Suppressor macrophage treated with lipopolysaccharide for 4 hours (primary cell): ENCODE data around the gene C1QTNF8.

Source experiments
- DNase-seq: peaks from one replicate; pipeline ENCODE4 v3.0.0-alpha.2; 2020

C1QTNF8 gene

DNA sequence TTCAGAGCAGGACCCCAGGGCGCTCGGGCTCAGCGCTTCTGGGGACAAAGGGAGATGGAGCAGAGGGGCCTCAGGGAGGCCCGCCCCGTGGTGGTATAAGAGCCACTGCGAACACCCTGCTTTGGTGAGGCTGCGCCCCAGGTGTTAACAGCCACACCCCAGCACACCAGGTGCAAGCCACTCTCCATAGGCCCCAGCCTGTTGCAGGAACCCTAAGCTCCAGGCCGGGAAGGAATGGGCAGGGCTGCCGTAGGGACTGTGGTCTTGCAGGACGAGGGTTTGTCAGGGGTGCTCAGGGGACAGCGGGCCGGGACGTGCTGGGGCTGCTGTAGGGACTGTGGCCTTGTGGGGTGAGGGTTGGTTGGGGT is 40.5 kb downstream of the C1QTNF8 start:
- DNase-seq: no peak

GRCh38 chr16:1054660-1055556 is 41.1 kb downstream of the C1QTNF8 start:
- DNase-seq: peak; percentile 60

GRCh38 chr16:1053700-1054368 is 42.2 kb downstream of the C1QTNF8 start:
- DNase-seq: no peak

DNA sequence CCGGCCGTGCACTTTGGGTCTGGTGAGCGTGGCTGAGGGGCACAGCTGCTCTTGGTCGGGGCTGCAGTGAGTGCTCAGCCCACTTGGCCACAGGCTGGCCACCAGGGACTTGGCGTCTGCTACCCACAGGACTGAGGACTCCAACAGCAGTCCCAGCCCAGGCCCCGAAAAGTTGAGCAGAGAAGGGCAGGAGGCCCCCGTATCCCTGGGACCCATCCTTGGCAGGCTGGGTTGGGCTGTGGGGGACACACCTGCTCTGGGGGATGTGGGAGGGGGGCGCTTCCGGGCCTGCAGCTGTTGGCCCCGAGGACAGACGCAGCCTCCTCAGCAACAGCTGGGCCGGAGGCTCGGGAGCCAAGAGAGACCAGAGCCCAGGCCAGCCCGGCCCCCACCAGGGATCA is 42.9 kb downstream of the C1QTNF8 start:
- DNase-seq: no peak

DNA sequence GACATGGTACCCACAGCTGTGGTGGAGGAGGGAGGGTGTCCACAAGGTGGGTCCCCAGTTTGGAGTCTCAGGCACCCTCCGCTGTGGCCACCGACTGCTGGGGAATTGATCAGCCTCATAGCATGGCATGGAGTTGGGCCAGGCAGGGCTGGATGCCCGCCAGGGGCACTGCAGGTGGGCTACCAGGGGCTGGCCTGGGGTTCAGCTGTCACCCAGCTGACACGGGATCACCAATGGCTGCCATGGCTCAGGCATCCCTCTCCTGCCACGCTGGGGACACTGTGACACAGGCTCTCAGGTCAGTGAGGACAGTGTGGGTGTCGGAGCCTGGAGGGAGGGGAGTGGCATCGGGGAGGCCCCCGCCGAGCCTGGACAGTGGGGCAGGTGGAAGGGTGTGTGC is 43.3 kb downstream of the C1QTNF8 start:
- DNase-seq: no peak

- DNase-seq: no peak
These were observed 44.6 kb downstream of the C1QTNF8 start for GRCh38 chr16:1051446-1051845.

DNA sequence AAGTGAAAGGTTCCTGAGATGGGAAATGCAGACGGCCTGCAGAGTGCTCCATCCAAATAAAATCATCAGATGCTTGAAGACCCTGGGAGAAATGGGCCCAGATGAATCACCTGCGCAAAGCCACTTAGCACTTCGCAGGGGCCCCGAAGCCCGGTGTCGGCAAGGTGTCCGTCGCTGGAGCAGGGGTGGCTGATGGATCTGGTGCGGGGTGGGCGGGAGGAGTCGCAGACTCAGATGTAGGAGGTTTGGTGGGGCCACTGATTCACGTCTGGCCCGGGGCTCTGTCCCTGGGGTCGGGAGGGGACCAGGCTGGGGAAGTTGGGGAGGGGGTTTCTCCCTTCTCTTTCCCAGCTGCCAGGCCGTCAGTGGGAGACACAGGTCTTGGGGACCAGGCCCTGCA is 45.1 kb downstream of the C1QTNF8 start:
- no peak for DNase-seq

- DNase-seq: no peak
These were observed 45.5 kb downstream of the C1QTNF8 start for GRCh38 chr16:1050516-1050915.

- DNase-seq: no peak
These were observed 46.1 kb downstream of the C1QTNF8 start for GRCh38 chr16:1049976-1050247.

- no peak for DNase-seq
These were observed 46.7 kb downstream of the C1QTNF8 start for GRCh38 chr16:1049113-1049975.

DNA sequence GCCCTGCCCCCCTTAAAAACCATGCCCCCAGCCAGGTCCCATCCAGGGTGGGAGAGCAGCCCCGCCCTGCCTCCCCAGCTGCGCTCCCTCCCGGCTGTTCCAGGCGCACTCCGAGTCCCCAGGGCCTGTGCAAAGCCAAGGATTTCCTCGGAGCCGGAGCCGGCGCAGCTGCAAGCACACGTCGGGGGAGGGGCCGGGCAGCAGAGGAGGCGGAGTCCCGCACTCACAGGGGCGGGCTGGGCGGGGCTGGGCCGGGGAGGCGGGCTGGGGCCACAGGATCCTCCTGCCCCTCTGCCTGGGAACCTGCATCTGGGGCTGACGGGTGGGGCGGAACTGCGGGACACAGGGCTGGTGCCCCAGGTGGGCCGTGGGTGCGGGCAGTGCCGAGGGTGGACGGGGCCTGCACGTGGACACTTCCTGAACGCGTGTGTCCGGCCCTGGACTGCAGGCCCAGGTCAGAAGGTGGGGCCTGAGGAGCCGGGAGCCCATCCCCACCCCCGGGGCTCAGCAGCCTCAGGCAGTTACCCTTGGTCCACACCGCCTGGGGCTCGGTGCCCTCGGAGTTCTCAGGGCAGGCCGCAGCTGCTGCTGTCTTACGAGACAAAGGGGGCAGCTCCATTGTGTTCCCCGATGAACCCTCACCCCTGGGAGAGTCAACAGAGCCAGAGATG is 47.5 kb downstream of the C1QTNF8 start:
- DNase-seq: peak; percentile 5

DNA sequence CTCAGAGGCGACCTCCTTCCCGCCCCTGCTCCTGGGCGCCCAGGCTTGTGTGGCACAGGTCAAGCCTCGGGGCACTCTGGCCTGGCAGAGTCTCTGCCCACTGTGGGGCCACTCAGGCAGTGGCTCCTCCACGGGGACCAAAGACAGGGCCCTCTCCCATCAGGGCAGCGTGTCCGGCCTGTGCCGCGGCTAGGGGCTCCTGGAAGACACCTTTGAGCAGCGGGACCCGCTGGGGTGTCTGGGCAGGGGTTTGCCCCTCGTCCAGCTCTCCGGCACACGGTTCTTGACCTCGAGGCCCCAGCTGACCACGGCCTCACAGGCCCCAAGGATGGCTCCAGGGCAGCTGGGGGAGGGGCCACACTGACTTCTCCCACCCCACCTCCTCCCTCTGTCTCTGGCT is 48.2 kb downstream of the C1QTNF8 start:
- no peak for DNase-seq

GRCh38 chr16:1047123-1047522 is 48.9 kb downstream of the C1QTNF8 start:
- DNase-seq: no peak

GRCh38 chr16:1045993-1046911 is 49.8 kb downstream of the C1QTNF8 start:
- DNase-seq: no peak

- DNase-seq: no peak
These were observed 50.6 kb downstream of the C1QTNF8 start for GRCh38 chr16:1045310-1045992.

- DNase-seq: no peak
These were observed 51.4 kb downstream of the C1QTNF8 start for GRCh38 chr16:1044460-1045309.

- no peak for DNase-seq
These were observed 52.1 kb downstream of the C1QTNF8 start for GRCh38 chr16:1043881-1044451.

DNA sequence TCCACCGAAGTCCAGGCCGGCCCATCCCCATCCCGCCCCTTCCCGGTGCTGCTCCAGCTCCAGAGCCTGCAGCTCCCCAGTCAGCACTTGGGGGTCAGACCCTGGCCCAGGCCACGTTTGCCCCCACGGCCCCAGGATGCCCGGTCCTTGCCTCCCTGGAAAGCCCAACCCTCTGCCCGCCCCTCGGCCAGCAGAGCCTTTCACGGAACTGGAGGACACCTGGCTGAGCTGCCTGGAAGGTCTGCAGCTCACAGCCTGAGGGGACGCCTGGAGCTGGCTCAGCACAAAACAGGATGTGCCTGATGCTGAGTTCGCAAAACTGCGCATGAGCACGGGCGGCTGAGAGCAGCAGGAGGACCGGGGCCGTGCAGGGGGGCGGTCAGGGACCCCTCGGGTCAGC is 53.2 kb downstream of the C1QTNF8 start:
- DNase-seq: no peak

- no peak for DNase-seq
These were observed 53.8 kb downstream of the C1QTNF8 start for GRCh38 chr16:1042049-1042744.
